Measurements from ENCODE around the gene SLC22A5. TPM values are rescaled to one million over a fixed set of nuclear protein-coding genes. Genes with fewer than 3 reads are reported as not detected.
A peak's percentile ranks its signal among the peaks of the same experiment; 100 is the strongest.

SLC22A5 gene
- 10 to 100 TPM; 41.5 to 54.5 (median 43.5) TPM for polyA plus RNA-seq (ENCODE audit: insufficient read length in 4 of 4)

DNA sequence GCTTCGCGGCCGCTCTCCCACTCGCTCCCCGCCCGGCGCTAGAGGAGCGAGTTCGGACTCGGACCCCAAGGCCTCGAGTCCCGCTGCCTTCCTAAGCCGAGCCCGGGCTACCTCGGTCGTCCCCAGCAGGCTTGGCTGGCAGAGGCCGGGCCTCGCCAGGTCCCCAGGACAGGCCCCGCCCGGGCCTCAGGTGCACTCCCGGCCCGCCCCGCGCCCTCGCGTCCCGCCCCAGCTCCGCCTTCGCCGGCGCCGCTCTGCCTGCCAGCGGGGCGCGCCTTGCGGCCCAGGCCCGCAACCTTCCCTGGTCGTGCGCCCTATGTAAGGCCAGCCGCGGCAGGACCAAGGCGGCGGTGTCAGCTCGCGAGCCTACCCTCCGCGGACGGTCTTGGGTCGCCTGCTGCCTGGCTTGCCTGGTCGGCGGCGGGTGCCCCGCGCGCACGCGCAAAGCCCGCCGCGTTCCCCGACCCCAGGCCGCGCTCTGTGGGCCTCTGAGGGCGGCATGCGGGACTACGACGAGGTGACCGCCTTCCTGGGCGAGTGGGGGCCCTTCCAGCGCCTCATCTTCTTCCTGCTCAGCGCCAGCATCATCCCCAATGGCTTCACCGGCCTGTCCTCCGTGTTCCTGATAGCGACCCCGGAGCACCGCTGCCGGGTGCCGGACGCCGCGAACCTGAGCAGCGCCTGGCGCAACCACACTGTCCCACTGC lies at the start of gene SLC22A5:
Gene SLC22A5 (plus strand): TSS at position 237 of the 707 bp plus-strand sequence. CDS start 263 bp downstream, at position 500.
- peak; percentile 35 to 68 (median 48) for DNase-seq (ENCODE audit: low read depth in 4 of 4, low spot score in 3 of 4)

DNA sequence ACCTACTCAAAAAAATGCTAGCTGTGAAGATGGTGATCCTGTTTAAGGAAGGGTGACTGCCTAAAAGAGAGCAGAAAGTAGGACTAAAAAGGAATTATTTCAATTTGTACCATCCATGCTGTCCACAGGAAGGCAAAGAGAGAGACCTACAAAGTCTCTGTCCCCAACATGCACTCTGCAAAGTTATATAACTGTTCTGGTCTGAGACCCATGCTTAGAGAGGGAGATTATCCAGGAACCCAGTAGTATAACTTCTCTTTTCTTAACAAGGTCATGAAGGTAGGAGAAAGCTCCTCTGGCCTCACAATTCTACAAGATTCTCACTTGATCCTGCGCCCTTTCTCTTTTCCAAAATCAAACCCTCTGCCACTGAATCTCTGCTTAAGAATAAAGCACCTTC lies 49.5 kb upstream of the SLC22A5 start:
- DNase-seq (ENCODE audit: low read depth in 4 of 4, low spot score in 3 of 4) = no peak

DNA sequence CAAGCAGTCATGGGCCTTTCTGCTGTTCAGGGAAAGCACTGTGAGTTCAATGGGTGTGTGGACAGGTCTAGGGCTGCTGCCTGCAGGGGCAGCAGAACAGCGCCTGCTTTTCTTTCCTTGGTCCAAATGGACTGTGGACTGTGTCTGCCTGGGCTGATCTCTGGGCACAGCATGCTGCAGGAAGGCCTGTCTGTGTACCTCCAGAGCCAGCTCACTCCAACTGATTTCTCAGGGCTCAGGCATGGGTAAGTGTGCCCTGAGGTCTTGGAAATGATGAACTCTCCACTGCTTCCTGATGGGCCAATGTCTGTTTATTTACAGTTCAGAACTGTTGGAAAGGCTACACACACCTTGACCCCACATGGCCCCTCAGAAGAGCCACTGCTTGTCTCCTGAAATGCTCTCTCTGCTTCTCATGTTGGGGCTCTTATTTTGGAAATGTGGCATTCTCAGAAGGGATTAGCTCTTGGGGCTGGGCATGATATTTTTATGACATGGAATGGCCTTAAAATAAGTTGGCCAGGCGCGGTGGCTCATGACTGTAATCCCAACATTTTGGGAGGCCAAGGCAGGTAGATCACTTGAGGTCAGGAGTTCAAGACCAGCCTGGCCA lies 48.3 kb upstream of the SLC22A5 start:
- no peak for DNase-seq (ENCODE audit: low read depth in 4 of 4, low spot score in 3 of 4)

DNA sequence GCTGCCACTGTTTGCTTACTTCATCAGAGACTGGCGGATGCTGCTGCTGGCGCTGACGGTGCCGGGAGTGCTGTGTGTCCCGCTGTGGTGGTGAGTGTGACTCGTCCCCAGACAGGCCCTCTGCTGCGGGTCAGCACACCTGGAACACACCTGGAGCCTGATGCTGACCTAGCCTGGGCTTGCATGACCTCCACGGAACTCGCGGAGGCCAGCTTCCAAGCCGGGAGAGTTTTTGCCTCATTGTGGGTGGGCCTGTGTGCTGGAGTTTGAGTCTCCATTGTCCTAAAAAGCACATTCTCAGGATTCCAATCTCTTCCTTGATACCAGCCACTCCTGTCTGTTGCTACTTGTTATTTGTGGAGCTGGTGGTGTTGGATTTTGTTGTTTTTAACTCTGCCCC lies 47.2 kb upstream of the SLC22A5 start:
- no peak for DNase-seq (ENCODE audit: low read depth in 4 of 4, low spot score in 3 of 4)

DNA sequence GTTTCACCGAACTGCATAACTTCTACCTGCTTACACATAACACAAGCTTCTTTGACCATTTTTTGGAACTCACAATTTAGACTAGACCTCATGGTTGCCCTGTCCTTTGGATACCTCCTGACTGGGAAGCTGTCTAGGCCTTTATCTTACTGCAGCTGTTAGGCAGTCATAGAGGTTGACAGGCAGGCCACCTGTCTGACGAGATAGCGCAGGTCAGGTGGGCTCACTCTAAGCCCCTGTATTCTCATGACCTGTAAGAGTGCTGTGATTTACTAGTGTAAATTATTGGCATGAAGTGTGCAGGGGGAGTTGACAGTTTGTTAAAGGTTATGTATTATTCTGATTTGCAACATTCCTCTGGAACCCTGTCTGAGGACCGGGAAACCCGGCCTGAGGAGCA lies 46.3 kb upstream of the SLC22A5 start:
- no peak for DNase-seq (ENCODE audit: low read depth in 4 of 4, low spot score in 3 of 4)

DNA sequence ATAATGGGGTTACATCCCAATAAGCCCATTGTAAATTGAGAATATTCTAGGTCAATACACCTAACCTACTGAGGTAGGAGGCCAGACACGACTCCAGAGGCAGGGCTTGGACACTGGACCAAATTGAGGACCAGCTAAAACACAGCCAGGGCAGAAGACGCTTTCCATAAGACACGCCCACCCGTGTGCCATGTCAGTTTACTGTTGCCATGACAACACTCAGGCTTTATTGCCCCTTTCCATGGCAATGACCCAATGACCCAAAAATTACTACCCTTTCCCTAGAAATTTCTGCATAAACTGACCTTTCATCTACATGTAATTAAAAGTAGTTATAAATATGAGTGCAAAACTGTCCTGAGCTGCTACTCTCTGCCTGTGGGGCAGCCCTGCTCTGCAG lies 43.8 kb upstream of the SLC22A5 start:
- DNase-seq (ENCODE audit: low read depth in 4 of 4, low spot score in 3 of 4) = no peak

DNA sequence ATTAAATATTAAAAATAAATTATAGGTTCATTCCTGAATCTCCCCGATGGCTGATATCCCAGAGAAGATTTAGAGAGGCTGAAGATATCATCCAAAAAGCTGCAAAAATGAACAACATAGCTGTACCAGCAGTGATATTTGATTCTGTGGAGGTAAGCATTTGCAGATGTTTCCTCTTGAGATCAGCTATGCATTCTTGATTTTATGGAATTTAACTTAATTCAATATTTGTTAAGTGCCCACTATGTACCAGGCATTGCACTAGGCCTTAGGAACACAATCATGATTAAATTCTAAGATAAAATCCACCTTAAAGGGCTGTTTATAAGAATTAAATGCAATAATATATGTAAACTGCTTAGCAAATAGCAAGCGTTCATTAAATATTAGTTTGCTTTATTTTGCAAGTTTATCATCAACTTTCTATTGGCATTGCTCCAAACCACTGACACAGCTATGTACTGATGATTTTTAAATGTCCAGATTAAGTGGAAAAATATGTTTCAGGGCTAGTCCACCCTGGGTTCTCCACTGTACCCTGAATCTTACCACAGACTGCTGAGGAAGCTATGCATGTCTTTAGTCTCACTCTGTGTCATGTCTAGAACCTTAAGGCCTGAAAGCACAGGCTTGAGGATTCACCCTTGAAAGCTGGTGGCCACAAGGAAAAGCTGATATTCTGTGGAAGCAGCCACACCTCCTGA lies 42.1 kb upstream of the SLC22A5 start:
- no peak for DNase-seq (ENCODE audit: low read depth in 4 of 4, low spot score in 3 of 4)

DNA sequence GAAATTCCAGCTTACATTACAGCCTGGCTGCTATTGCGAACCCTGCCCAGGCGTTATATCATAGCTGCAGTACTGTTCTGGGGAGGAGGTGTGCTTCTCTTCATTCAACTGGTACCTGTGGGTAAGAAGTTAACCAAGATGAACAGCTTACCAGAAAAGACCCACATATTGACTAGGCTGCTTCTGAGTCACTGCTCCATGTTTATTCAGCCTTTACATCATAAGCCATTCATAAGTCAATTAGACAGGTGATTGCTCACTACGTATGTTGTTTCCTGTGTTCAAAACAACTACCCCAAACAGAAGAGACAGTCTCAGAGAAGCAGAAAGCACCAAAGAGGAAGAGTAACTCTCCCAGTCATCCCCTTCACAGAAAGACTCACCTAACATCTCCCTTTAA lies 34.7 kb upstream of the SLC22A5 start:
- no peak for DNase-seq (ENCODE audit: low read depth in 4 of 4, low spot score in 3 of 4)

DNA sequence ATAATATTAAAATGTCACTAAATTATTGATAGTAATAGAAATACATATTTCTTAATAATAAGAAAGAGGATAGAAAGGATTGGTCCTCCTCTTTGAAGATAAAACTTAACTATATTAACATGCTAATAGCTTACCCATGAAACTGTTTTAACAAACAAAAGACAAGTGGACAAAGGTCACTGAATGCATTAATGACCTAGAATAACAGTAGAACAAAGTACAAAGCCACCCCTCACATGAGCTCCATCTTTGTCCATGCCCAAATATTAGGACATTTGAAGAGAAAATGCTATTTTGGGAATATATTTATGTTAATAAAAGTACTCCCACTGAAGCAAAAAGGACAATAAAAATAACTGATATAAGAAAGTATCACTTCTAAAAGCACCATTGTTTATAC lies 34.1 kb upstream of the SLC22A5 start:
- no peak for DNase-seq (ENCODE audit: low read depth in 4 of 4, low spot score in 3 of 4)

DNA sequence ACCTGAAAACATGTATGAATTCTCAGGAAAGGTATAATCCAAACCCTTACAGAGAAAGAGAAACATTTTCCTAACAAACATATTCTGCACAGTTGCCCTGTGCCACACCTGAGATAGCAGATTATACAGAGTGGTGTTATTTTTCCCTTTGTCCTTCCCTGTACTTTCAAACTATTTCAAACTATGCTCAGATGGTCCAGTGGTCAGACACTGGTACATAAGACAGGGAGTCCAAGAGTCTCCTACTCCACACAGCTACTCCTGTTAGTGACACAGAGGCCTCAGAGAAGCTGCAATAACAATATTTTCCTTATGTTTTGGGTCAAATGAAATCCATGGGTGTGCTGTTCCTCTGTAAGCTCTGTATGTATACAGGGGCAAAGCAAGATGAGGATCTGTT lies 30.0 kb upstream of the SLC22A5 start:
- no peak for DNase-seq (ENCODE audit: low read depth in 4 of 4, low spot score in 3 of 4)

DNA sequence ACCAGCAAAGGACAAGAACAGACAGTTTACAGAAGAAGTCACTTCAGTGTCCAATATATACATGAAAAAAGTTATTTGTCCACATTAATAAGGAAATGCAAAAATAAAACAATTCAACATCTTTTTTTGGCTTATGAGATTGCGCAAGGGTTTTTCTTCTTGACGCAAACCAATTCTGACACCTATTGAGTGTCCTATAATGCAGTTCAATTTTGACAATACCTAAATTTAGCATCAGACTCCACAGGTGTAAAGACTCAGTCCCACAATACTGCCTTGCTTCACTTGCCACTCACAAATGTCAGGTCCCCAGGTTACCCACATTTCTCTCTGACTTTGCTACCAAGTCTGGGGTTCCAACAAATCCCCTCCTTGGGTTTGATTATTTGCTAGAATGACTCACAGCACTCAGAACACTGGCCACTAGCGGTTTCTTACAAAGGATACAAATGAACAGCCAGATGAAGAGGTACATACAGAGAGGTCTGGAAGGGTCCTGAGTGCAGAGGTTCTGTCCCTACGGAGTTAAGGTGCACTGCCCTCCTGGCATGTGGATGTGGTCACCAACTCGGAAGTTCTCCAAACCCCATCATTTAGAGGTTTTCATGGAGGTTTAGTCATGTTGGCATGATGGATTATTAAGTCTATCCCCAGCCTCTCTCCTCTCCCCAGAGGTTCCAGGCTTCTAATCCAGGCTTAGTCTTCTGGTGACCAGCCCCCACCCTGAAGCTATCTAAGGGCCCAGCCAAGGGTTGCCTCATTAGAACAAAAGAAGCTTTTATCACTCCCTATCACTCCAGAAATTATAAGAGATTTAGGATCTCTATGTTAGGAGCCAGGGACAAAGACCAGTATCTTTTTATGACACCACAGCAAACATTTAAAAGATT lies 27.0 kb upstream of the SLC22A5 start:
- no peak for DNase-seq (ENCODE audit: low read depth in 4 of 4, low spot score in 3 of 4)

DNA sequence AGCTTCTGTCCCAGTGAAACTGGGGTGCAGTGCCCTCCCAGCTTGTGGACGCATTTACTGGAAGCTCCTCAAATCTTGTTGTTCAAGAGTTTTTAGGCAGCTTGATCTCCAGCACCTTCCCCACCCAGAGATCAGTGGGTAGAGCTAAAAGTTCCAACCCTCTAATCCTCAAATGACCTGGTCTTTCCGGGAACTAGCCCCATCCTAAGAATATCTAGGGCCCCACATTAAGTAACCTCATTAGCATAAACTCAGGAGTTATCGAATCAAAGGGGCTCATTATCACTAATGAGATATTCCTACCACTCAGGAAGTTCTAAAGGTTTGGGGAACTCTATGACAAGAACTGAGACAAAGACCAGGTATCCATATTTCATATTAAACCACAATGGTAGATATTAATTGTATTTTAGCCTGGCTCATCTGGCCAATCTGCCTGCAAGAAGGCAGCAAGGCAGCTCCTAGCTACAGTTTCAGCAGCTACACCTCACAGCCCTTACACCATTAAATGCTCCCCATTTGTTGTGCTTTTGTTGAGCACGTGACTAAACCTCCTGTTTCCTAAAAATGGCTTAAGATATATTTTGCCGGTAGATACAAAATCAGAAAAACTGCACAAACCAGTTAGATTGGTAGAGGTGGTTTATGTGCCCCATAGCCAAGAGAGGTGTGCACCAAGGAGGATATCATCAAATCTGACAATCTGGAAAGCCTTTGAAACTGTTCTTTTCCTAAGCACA lies 24.6 kb upstream of the SLC22A5 start:
- DNase-seq (ENCODE audit: low read depth in 4 of 4, low spot score in 3 of 4) = no peak

DNA sequence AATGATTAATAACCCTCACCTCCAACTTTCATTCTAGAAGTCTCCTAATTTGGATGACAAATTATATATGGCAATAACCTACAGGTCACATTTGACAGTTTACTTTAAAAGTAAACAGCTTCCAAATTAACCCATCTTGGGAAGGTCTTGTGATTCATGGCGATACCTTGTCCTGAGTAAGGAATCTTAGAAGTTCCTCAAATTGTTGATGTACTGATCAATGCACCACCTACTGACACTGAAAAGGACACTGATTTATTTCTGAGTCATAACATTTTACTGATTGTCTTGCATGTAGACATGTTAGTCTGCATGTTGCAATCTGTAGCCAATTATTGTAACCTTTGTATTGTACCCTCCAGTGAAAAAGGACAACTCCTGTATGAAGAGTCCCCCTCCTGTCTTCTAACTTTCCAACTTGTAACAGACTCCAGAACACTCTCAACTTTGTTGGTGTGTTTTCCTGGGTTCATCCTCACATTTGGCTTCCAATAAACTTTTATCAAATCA lies 16.0 kb upstream of the SLC22A5 start:
- no peak for DNase-seq (ENCODE audit: low read depth in 4 of 4, low spot score in 3 of 4)

DNA sequence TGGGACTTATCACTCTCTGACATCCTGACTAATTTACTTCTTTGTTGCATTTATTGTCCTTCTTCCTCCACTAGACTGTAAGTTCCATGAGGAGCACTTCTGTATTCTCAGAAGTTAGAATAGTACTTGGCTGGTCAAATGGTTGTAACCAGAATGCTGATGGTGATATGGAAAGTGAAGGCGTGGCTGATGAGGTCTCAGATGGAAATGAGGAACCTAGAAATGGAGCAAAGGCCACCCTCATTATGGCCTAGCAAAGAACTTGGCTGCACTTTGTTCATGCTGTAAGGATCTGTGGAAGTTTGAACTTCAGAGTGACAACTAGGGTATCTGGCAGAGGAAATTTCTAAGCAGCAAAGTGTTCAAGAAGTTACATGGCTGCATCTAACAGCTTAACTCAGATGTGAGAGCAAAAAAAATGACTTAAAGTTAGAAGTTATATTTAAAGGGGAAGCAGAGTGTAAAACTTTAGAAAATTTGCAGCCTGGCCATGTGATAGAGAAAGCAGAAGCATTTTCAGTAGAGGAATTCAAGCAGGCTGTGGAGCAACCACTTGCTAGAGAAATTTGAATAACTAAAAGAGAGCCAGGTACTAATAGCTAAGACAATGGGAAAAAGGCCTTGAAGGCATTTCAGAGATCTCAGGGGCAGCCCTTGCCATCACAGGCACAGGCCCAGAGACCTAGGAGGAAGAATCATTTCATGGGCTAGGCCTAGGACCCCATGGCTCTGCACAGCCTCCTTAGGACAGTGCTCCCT lies 14.9 kb upstream of the SLC22A5 start:
- DNase-seq (ENCODE audit: low read depth in 4 of 4, low spot score in 3 of 4) = no peak

DNA sequence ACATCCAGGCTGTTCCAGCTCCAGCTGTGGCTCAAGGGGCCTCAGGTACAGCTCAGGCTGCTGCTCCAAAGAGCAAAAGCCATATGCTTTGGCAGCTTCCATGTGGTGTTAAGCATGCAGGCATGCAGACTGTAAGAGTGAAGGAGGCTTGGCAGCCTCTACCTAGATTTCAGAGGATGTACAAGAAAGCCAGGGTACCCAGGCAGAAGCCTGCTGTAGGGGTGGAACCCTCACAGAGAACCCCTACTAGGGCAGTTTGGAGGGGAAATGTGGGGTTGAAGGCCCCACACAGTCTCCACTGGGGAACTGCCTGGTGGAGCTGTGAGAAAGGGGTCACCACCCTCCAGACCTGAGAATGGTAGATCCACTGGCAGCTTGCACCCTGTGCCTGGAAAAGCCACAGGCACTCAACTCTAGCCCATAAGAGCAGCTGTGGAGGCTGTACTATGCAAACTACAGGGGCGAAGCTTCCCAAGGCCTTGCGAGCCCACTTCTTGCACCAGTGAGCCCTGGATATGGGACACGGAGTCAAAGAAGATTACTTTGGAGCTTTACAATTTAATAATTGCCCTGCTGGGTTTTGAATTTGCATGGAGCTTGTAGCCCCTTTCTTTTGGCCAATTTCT lies 14.3 kb upstream of the SLC22A5 start:
- DNase-seq (ENCODE audit: low read depth in 4 of 4, low spot score in 3 of 4) = no peak

DNA sequence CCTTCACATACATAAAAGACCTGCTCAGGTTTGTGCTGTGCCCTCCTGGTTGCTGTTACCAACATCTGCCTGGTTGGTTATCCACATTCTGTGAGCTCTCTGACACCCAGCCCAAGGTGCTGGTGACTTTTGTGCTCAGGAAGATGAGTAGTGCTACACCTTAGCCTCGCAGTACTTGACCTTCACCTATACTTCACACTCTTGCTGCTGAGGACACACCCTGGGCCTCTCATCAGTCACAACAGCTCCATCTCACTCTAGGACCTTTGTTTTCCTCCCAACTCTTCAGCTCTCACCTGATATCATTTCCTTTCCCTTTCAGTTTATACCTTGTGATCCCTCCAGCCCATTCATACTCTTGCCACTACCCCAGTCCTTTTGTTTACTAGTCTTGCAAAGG lies 10.7 kb upstream of the SLC22A5 start:
- no peak for DNase-seq (ENCODE audit: low read depth in 4 of 4, low spot score in 3 of 4)

DNA sequence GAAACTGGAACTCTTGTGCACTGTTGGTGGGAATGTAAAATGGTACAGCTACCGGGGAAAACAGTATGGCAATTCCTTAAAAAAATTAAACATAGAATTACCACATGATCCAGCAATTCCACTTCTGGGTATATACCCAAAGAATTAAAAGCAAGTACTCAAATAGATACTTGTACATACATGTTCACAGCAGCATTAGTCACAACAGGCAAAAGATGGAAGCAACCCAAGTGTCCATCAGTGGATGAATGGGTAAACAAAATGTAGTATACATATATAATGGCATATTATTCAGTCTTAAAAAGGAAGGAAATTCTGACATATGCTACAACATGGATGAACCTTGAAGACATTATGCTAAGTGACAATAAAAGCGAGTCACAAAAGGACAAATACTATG lies 7.4 kb upstream of the SLC22A5 start:
- no peak for DNase-seq (ENCODE audit: low read depth in 4 of 4, low spot score in 3 of 4)

DNA sequence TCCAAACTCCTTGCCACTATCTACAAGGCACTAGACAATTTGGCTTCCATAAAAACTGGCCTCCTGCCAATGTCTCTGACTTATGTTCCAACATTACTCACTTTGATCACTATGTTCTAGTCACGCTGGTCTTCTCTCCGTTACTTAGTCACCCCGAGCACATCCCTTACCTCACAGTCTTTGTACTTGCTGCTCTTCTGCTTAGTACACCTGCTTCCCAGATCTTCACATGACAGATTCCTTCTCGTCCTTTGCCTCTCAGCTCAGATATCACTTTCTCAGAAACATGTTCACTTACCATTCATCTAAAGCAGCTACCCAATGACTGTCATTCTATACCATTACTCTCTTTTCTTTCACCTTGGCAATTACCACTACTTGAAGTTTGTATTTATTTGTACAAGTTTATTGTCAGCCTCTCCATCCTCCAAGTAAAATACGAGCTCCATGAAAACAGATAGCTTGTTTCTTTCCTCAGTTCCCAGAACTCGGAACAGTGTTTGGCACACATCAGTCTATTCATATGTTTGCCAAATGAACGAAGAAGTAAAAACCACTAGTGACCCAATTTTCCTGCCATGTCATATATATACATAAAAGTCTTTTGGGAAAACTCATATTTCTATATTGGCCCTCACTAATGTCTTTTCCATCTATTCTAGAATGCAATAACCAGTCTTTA lies 5.9 kb upstream of the SLC22A5 start:
- no peak for DNase-seq (ENCODE audit: low read depth in 4 of 4, low spot score in 3 of 4)

Measured in right renal pelvis (tissue), 4 donors.